ENCODE measurements around the gene CEMIP.

GRCh38 chr15:80841541-80841940 lies 62.4 kb downstream of the CEMIP start:
- TF ChIP-seq, protein P1, sequence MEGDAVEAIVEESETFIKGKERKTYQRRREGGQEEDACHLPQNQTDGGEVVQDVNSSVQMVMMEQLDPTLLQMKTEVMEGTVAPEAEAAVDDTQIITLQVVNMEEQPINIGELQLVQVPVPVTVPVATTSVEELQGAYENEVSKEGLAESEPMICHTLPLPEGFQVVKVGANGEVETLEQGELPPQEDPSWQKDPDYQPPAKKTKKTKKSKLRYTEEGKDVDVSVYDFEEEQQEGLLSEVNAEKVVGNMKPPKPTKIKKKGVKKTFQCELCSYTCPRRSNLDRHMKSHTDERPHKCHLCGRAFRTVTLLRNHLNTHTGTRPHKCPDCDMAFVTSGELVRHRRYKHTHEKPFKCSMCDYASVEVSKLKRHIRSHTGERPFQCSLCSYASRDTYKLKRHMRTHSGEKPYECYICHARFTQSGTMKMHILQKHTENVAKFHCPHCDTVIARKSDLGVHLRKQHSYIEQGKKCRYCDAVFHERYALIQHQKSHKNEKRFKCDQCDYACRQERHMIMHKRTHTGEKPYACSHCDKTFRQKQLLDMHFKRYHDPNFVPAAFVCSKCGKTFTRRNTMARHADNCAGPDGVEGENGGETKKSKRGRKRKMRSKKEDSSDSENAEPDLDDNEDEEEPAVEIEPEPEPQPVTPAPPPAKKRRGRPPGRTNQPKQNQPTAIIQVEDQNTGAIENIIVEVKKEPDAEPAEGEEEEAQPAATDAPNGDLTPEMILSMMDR (optimal IDR thresholded peaks at IDR 0.05 in 1 of 3, IDR thresholded peaks at IDR 0.05 in 1 of 3, conservative IDR thresholded peaks at IDR 0.05 in 1 of 3; ENCODE audit: extremely low read depth in 1 of 3, insufficient read depth in 2 of 3, low read length in 3 of 3) = no peak
- TF ChIP-seq EZH2 (IDR thresholded peaks at IDR 0.05; ENCODE audit: low read length) = no peak

Measured in keratinocyte (primary cell).